Cardiac muscle cell (in vitro differentiated cells and primary cell): Measurements from ENCODE around the gene CFAP221. TPM values are rescaled to one million over a fixed set of nuclear protein-coding genes. Genes with fewer than 3 reads are reported as not detected.

Source experiments
- DNase-seq, 2 donors: peaks; one replicate each; pipeline versions ENCODE4 v3.0.0 to v3.0.0-alpha.2; 2010 to 2017; ENCODE audit warnings: low read depth in 1 of 2, low spot score in 1 of 2
- H3K27ac ChIP-seq: fragments of 200-600 bp; sonication (generic); 2 replicates; pipeline ENCODE4 v1.5.1; 2016
- H3K27me3 ChIP-seq: fragments of 200-600 bp; sonication (generic); 2 replicates; pipeline ENCODE4 v1.6.0; 2016; ENCODE audit warnings: control low read depth
- H3K36me3 ChIP-seq: fragments of 200-600 bp; sonication (generic); 2 replicates; pipeline ENCODE4 v1.5.1; 2016; ENCODE audit warnings: control low read depth
- H3K4me1 ChIP-seq: fragments of 200-600 bp; sonication (generic); 2 replicates; pipeline ENCODE4 v1.8.1; 2017; ENCODE audit warnings: low read depth, mild to moderate bottlenecking, mixed run types
- H3K4me3 ChIP-seq: fragments of 200-600 bp; sonication (generic); 2 replicates; pipeline ENCODE4 v1.5.1; 2016; ENCODE audit warnings: mild to moderate bottlenecking
- H3K9me3 ChIP-seq: fragments of 200-600 bp; sonication (generic); 2 replicates; pipeline ENCODE4 v1.5.1; 2017; ENCODE audit warnings: low read depth, mild to moderate bottlenecking, control low read depth
- CTCF ChIP-seq: IDR thresholded peaks from 2 replicates; pipeline ENCODE4 v1.5.1; 2012; ENCODE audit warnings: low read depth, mild to moderate bottlenecking, low read length
- polyA plus RNA-seq: library from polyadenylated mRNA; unstranded; fragments of >200 nt; fragmentation: Nextera tagmentation; extraction: Ambion mirVana; gene quantifications from 2 replicates; pipeline ENCODE4 v1.2.1, GENCODE V29; 2016
- total RNA-seq: library from RNA; depleted of rRNA; stranded (reverse); fragments of >200 nt; gene quantifications from 2 replicates; pipeline ENCODE4 v1.2.3, GENCODE V29; 2016

The CFAP221 gene
- total and polyA plus RNA-seq, 2 experiments from 2014 or later = 12.9 to 13.6 TPM

- H3K27ac ChIP-seq = no peak overlapping the region
Measured at GRCh38 chr2:119679846-119680245, 135.6 kb downstream of the CFAP221 start.

GRCh38 chr2:119680457-119681202 lies 136.4 kb downstream of the CFAP221 start:
- H3K4me3 ChIP-seq = no peak overlapping the region
- H3K36me3 ChIP-seq = no peaks in the 10 kb centered on the region
- no peak for DNase-seq
- no peaks in the 10 kb centered on the region for H3K4me1 ChIP-seq
- H3K27me3 ChIP-seq = no peaks in the 10 kb centered on the region
- H3K9me3 ChIP-seq = no peaks in the 10 kb centered on the region
- no peak for TF ChIP-seq CTCF
- H3K27ac ChIP-seq = no peak overlapping the region

More at GRCh38 chr2:119679846-119680245, 135.6 kb downstream of the CFAP221 start:
- Histone ChIP-seq H3K9me3 (no peaks in the 10 kb centered on the region), H3K4me3 (peak overlapping the region; percentile 62), H3K27me3 (no peaks in the 10 kb centered on the region), H3K4me1 (no peaks in the 10 kb centered on the region), H3K36me3 (no peaks in the 10 kb centered on the region)
- DNase-seq = no peak
- TF ChIP-seq CTCF = no peak

- H3K36me3 ChIP-seq = no peaks in the 10 kb centered on the region
- H3K4me3 ChIP-seq = no peak overlapping the region
- H3K27me3 ChIP-seq = no peaks in the 10 kb centered on the region
- no peaks in the 10 kb centered on the region for H3K4me1 ChIP-seq
- no peak for TF ChIP-seq CTCF
- H3K27ac ChIP-seq = no peak overlapping the region
- H3K9me3 ChIP-seq = no peaks in the 10 kb centered on the region
- DNase-seq = no peak
Measured at GRCh38 chr2:119681203-119681867, 137.1 kb downstream of the CFAP221 start.

GRCh38 chr2:119681868-119682220 lies 137.6 kb downstream of the CFAP221 start:
- Histone ChIP-seq H3K27ac (no peak overlapping the region), H3K4me3 (no peak overlapping the region), H3K36me3 (no peaks in the 10 kb centered on the region), H3K27me3 (no peaks in the 10 kb centered on the region), H3K9me3 (no peaks in the 10 kb centered on the region), H3K4me1 (no peaks in the 10 kb centered on the region)
- TF ChIP-seq CTCF = no peak
- no peak for DNase-seq

- TF ChIP-seq CTCF = no peak
- DNase-seq = no peak
Measured at GRCh38 chr2:119682578-119682977, 138.3 kb downstream of the CFAP221 start.

More at GRCh38 chr2:119682578-119682977, 138.3 kb downstream of the CFAP221 start:
- no peaks in the 10 kb centered on the region for H3K27me3 ChIP-seq
- no peak overlapping the region for H3K4me3 ChIP-seq
- H3K9me3 ChIP-seq = no peaks in the 10 kb centered on the region
- no peak overlapping the region for H3K27ac ChIP-seq
- no peaks in the 10 kb centered on the region for H3K4me1 ChIP-seq
- peaks cover 3% of the 10 kb centered on the region for H3K36me3 ChIP-seq
